C4-2B (cell line): Measurements from ENCODE around the gene KIAA0930.

Experiments used
- H3K27ac ChIP-seq: fragments of 450-650 bp; 2 replicates; pipeline ENCODE4 v1.5.1; 2017
- ZFX ChIP-seq: fragments of 450-650 bp; IDR thresholded peaks from 2 replicates; pipeline ENCODE4 v1.6.1; 2017
- TF ChIP-seq, protein P1 (sequence below): fragments of 450-650 bp; conservative IDR thresholded peaks from 2 replicates; pipeline ENCODE4 v1.5.1; 2017; ENCODE audit warnings: mild to moderate bottlenecking

KIAA0930 gene

DNA sequence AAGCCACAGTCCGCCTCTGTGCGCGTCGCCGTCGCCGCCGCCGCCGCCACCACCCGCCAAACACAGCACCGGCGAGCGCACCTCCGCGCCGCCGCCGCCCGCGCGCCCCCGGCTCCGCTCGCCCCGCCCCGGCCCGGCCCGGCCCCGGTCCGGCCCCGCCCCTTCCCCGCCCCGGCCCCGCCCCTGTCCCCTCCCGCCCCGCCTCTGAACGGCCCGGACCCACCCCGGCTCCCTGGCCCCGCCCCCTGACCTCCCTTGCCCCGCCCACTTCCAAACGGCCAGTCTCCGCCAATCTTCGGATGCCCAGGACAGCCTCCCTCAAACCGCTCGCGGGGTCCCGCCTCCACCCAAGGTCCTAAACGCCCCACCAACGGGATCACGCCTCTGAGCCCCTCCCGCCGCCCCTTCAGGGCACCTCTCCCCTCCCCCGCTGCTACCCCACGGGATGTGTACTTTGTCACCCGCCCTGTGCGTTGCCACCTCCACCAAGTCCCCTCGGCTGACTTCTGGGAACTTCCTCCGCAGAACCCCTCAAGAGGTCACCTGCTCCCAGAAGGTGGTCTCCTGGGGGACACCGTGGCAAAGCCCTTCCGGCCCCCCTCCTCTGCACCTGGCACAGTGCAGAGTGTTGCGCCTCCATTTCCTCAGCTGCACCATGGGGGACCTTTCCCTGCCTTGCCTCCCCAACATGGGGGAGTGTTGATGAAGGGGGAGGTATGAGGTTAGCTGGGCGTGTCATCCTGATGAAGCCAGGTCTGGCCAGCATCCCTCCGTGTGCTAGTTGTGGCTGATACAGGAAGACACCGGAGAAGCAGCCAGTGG lies at the start of gene KIAA0930:
Gene KIAA0930, minus strand, starts transcription at position 85 of the 822 bp plus-strand sequence. CDS start 191 bp downstream, outside the sequence.
- H3K27ac ChIP-seq: peak within 1 kb of the TSS; percentile 89
- TF ChIP-seq, protein P1, sequence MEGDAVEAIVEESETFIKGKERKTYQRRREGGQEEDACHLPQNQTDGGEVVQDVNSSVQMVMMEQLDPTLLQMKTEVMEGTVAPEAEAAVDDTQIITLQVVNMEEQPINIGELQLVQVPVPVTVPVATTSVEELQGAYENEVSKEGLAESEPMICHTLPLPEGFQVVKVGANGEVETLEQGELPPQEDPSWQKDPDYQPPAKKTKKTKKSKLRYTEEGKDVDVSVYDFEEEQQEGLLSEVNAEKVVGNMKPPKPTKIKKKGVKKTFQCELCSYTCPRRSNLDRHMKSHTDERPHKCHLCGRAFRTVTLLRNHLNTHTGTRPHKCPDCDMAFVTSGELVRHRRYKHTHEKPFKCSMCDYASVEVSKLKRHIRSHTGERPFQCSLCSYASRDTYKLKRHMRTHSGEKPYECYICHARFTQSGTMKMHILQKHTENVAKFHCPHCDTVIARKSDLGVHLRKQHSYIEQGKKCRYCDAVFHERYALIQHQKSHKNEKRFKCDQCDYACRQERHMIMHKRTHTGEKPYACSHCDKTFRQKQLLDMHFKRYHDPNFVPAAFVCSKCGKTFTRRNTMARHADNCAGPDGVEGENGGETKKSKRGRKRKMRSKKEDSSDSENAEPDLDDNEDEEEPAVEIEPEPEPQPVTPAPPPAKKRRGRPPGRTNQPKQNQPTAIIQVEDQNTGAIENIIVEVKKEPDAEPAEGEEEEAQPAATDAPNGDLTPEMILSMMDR: no peak
- no peak for TF ChIP-seq ZFX

DNA sequence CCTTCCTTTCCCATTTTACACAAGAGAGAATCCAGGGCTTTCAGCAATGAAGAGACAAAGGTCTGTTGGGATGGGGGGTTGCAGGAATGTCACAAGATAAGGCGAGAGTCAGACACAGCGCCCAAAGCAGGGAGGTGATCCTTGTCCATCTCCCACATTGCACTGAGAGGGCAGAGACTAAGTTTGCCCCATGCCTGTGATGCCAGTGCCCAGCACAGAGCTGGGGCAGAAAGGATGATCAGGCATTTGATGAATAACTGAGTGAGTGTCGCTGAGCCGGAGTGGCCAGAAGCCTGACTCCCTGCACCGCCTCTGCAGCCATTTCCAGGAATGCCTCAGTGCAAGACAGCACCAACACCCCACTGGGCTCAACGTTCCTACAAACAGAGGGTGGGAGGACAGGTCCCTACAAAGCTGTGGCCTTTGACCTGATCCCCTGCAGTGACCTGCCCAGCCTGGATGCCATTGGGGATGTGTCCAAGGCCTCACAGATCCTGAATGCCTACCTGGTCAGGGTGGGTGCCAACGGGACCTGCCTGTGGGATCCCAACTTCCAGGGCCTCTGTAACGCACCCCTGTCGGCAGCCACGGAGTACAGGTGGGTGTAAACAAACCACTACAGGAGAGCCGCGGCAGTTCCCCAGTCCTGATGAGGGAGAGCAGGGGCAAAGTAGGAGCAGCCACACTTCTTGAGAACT lies 46.3 kb upstream of the KIAA0930 start:
- TF ChIP-seq ZFX: no peak
- TF ChIP-seq, protein P1: no peak
- no peak overlapping the region for H3K27ac ChIP-seq

DNA sequence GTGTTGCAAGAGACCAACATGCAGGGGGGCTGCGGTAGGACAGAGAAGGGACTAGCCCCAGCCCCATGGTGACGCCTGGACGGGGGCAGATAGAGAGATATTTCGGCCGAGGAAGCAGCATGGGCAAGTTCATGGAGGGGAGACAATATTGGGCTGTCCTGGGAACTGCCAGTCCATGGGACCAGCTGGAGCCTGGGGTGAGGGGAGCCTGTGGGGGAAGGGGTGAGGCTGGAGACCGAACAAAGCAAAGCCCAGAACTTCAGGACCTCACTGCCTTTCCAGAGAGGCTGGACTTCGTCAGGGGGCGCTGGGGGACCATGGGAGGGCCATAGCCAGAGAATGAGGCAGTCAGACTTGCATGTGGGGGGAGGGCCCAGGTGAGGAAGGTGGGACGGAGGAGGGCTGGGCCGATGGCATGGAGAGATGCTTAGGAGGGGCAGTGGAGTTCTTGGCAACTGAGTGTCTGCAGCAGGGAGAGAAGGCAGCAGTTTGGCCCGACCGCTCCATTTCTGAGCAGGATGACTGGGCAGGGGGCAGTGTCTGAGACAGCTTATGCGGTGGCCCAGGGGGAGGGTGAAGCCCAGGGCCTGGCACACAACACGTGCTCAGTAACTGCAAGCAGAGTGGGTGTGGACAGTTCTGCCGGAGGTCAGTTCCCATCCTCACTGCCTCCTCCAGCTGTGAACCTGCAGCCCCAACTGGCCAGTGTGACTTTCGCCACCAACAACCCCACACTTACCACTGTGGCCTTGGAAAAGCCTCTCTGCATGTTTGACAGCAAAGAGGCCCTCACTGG lies 44.8 kb upstream of the KIAA0930 start:
- no peak for TF ChIP-seq ZFX
- TF ChIP-seq, protein P1: no peak

DNA sequence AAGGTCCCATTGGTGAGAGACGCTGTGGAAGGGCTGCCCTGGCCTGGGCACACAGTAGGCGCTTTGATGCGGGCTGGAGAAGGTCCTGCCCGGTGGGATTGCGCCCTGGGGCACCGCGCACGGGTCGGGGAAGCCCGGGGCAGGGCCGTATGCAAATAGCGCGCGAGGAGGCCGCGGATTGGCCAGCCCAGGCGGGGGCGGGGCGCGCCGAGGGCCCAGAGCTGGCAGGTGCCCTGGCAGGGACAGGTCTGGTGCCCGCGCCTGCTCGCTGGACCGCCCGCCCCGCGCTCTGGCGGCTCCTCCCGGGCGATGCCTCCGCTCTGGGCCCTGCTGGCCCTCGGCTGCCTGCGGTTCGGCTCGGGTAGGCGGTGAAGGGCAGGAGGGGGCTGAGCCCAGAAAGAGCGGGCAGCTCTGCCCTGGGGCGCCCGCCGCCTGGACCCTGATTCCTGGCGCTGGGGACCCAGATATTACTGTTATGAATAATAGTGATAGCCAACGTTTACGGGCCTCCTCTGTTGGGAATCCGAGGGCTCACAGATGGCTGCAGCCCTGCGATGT lies 44.1 kb upstream of the KIAA0930 start, which contains the start of gene UPK3A:
Gene UPK3A, plus strand, starts transcription at position 245 of the 558 bp plus-strand sequence. Its CDS starts 65 bp downstream, at position 310.
- TF ChIP-seq ZFX: no peak; the same call in 1 of the 2 replicates
- TF ChIP-seq, protein P1: no peak
- peak within 1 kb of the TSS; percentile 68 for H3K27ac ChIP-seq

More for the DNA sequence above, 44.8 kb upstream of the KIAA0930 start:
- H3K27ac ChIP-seq: peak overlapping the region; percentile 68

DNA sequence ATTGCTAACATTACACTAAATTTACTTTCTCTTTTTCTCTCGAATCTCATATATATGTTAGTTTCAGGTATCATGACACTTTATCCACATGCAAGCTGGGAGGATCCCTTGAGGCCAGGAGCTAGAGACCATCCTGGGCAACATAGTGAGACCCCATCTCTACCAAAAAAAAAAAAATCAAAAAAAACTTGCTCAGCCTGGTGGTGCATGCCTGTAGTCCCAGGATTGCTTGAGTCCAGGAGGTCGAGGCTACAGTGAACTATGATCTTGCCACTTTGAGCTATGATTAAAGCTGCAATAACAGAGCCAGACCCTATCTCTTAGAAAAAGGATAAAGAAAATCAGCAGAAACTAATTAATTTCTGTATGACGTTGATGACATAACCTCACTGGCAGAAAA lies 40.3 kb upstream of the KIAA0930 start:
- peak overlapping the region; percentile 89; the same call in 1 of the 2 replicates for H3K27ac ChIP-seq
- no peak for TF ChIP-seq ZFX
- TF ChIP-seq, protein P1: no peak

DNA sequence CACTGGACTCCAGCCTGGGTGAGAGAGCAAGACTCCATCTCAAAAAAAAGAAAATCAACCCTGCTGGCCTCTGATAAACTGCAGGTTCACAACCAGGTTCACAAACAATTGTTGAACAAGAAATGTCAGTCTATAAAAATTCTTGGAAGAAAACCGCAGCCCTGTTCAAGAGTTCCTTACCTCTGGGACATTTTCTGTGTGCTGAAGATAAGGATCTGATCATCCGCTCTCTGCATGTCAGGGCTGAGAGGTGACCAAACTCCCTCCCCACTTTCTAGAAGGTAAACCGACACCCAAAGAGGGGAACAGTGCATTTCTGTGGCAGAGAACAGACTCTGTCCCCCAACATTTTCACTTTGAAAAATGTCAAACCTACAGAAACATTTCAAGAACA lies 39.9 kb upstream of the KIAA0930 start:
- H3K27ac ChIP-seq: peak overlapping the region; percentile 89

More for the DNA sequence above, 39.9 kb upstream of the KIAA0930 start:
- TF ChIP-seq ZFX: no peak
- TF ChIP-seq, protein P1: no peak
